ENCODE results near the gene MED15.
"Not testable (repeated sequence)": the region's sequence is repeated elsewhere in the genome, so short reads cannot be mapped to it uniquely, and the experiment has no call there.

Gene MED15

DNA sequence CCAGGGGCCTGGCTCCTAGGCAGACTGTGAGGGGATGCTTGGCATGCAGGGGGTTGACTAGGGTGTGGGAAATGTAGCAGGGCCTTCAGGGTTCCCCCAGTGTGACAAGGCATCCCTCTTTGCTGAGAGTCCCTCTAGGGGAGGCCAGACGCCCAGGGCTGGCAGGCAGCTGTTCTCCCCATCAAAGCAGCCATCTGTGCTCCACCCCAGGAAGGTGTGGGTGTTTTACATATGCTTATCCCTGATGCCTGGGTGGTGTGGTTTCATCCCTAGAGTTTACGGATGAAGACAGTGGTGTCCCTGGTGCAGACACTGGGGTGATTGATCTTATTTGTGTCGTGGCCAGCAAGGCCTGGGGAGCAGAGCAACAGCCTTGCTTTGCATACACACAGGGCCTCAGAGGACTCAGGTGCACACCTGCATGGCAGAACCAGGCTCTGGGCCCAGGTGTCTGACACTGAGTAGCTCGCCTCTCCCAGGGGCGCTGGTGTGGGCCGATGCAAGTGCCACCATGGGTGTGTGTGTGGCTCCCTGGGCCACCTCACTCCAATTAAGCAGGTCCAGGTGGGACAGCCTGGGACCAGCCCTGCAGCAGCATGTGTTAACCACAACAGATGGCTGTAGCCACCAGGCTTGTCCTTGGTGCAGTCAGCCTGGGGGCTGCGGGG, 74.2 kb downstream of the MED15 start:
- no peak for DNase-seq (ENCODE audit: extremely low read depth in 1 of 2, low read depth in 1 of 2)

DNA sequence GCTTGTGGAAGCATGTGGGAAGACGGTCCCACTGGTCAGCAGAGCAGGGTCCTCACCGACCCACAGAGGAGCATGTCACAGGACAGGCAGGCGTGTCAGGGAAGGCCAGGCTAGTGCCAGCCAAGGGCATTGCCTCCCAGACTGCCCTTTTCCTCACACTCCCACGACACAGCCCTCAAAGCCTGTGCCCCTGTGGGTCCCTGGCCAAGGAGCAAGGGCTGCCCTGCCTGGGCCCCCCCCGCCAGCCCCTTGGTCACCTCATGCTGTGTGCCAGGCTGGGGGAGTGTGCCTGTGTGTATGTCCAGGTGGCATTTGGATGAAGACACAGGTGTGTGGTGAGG, 74.7 kb downstream of the MED15 start:
- DNase-seq (ENCODE audit: extremely low read depth in 1 of 2, low read depth in 1 of 2) = no peak

DNA sequence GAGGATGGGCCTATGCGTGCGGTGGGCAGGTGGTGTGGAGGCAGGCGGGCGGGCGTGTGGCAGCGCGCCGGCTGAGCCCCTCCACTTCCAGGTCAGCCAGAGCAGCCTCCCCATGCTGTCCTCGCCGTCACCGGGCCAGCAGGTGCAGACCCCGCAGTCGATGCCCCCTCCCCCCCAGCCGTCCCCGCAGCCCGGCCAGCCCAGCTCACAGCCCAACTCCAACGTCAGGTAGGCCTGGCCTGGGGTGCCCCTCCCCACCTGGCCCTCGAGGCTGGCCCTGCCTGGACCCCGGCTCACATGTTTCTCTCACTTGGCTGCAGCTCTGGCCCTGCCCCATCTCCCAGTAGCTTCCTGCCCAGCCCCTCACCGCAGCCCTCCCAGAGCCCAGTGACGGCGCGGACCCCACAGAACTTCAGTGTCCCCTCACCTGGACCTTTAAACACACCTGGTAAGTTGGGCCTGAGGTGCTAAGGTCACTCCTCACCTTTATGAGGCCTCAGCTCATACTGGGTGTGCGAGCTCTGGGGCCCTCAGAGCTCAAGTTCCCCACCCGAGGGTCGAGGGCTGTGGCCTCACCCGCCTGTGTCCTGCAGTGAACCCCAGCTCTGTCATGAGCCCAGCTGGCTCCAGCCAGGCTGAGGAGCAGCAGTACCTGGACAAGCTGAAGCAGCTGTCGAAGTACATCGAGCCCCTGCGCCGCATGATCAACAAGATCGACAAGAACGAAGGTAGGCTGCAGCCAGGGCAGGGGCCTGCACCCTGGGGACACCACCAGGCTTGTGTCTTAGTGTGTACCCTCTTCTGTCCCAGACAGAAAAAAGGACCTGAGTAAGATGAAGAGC, 75.3 kb downstream of the MED15 start:
- DNase-seq (ENCODE audit: extremely low read depth in 1 of 2, low read depth in 1 of 2) = no peak

DNA sequence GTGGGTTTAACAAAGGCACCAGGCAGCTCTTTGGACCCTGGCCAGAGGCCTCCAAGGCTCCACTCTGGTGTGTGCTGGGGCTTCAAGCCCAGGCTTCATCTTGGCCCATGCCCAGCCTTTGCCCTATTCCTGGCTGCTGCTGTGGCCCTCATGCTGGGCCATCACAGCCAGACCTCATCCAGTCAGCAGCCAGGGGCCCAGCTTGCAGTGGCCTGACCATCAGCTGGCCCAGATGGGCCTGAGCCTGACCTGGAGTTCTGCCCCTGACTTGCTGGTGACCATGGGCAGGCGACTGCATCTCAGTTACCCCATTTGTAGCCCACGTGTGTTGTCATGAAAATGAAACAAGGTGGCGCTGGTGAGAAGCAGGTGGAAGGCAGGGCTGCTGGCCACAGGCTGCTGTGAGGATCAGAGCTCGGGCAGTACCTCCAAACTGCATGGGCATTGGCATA, 76.1 kb downstream of the MED15 start:
- no peak for DNase-seq (ENCODE audit: extremely low read depth in 1 of 2, low read depth in 1 of 2)

DNA sequence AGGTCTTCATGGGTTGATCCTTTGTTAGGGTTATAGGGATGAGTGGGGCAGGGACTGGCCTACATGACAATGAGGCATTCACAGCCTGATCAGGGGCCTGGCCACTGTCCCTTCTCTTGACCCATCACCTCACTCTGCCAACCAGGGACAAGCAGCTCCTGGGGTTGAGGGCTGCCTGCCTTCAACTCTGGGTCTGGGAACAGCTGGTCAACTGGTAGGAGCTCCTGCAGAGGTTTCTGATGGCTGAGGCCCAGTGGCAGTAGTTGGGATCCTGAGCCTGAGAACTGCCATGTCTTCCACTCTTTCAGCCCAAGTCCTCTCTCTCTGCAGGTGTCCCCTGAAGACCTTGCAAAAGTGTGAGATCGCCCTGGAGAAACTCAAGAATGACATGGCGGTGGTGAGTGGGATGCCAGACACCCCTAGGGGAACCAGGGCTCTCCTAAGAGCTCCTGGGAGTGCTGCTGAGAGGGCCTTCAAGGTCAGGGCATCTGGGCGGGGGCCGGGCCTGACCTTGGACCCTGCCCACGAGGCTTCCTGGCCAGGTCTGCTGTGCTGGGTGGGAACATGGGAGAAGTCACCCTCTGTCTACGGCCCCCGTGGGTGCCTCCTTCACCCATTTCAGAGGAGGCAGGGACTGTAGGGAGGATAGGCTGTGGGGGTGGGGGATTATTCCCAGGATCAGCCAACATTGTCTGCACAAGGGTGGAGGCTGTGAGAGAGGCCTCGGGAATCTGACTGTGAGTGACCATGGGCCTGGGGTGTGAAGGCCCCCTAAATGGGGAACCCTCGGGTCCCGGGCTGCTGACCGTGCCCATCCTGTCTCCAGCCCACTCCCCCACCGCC, 76.8 kb downstream of the MED15 start:
- no peak for DNase-seq (ENCODE audit: extremely low read depth in 1 of 2, low read depth in 1 of 2)

DNA sequence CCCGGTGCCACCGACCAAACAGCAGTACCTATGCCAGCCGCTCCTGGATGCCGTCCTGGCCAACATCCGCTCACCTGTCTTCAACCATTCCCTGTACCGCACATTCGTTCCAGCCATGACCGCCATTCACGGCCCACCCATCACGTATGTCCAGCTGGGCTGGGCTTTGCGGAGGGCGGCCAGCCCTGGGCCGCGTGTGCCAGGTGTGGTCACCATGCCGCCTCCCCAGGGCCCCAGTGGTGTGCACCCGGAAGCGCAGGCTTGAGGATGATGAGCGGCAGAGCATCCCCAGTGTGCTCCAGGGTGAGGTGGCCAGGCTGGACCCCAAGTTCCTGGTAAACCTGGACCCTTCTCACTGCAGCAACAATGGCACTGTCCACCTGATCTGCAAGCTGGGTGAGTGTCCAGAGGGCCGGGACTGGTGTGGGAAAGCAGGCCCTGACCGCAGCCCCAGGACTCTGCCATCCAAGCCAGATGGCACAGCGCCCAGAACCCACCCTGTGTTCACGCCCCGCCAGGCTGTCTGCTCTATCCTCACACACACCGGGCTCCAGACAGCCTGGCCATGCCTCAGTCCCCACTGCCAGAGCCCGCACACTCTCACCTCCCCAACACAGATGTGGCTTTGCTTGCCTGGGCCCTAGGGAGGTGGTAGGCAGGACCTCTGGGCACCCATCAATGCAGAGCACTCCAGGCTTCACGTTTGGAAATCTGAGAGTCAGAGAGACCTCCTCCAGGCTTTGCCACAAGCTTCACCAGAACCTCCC, 77.6 kb downstream of the MED15 start:
- no peak for DNase-seq (ENCODE audit: extremely low read depth in 1 of 2, low read depth in 1 of 2)

DNA sequence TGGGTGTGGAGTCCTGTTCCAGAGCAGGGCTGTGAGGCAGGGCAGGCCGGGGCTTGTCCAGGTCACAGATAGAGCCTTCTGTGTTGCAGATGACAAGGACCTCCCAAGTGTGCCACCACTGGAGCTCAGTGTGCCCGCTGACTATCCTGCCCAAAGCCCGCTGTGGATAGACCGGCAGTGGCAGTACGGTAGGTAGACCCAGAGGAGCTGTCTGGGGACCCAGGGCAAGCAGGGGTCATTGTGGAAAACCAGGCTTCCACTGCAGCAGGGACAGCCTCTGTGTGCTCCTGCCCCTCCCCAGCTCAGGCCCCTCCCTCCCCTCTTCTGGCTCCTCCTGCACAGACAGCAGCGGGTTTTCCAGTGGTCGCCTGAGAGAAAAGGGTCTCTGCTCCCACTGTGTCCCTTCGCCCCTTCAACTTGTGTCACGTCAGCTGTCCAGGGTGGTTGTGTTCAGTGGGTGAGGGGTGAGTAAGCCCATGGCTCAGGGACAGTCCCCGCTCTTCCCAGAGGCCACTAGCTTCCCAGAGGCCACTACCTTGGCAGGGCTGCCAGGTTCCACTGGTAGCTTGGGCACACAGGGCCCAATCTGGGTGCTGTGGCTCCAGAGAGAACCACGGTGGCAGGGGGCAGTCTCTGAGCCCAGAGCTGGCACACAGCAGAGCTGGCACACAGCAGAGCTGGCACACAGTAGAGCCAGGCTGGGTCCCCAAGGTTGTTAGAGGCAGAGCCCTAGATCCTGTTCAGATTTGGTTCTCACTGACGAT, 78.4 kb downstream of the MED15 start:
- DNase-seq (ENCODE audit: extremely low read depth in 1 of 2, low read depth in 1 of 2) = no peak

DNA sequence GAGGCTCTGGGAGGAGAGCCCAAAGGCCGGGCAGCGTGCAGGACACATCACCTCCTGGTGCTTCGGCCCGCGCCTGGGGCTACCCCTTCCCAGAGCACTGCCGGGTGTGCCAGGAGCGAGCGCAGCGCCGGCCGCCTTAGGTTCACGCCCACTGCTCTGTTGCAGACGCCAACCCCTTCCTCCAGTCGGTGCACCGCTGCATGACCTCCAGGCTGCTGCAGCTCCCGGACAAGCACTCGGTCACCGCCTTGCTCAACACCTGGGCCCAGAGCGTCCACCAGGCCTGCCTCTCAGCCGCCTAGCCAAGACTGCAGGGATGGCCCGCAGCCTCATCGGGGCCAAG, 79.0 kb downstream of the MED15 start:
- DNase-seq (ENCODE audit: extremely low read depth in 1 of 2, low read depth in 1 of 2) = no peak

DNA sequence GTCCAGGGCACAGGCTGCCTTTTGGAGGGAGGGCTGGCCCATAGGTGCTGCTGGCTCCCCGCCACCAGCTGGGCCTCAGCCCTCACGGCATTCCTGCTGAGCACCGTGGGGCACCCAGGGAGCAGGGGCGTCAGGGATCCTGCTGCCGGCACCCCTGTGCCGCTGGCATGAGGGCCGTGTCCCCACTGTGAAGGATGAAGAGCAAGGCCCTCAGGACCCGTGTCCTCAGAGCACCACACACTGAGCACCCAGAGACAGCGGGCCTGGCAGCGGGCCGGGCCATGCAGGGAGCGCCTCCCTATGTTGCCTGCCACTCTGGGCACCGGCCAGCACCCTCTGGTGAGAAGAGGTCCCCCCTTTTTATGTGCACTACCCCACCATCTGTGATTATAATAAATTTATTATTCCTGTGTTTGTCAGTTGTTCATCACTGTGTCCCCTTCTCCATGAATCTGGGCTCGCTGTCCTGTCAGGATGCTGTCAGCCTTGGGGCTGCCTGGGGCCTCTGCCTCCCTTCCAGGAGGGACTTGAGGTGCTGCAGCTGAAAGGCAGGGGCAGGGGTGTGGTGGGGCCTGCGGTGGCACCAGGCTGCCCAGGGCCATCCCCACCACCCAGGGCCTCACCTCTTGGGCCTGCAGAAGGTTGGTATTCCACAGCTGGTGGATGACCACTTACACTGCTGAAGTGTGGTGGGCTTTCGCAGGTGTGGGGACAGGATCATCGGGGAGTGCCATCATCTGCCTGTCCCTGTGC, 80.0 kb downstream of the MED15 start:
- no peak for DNase-seq (ENCODE audit: extremely low read depth in 1 of 2, low read depth in 1 of 2)

DNA sequence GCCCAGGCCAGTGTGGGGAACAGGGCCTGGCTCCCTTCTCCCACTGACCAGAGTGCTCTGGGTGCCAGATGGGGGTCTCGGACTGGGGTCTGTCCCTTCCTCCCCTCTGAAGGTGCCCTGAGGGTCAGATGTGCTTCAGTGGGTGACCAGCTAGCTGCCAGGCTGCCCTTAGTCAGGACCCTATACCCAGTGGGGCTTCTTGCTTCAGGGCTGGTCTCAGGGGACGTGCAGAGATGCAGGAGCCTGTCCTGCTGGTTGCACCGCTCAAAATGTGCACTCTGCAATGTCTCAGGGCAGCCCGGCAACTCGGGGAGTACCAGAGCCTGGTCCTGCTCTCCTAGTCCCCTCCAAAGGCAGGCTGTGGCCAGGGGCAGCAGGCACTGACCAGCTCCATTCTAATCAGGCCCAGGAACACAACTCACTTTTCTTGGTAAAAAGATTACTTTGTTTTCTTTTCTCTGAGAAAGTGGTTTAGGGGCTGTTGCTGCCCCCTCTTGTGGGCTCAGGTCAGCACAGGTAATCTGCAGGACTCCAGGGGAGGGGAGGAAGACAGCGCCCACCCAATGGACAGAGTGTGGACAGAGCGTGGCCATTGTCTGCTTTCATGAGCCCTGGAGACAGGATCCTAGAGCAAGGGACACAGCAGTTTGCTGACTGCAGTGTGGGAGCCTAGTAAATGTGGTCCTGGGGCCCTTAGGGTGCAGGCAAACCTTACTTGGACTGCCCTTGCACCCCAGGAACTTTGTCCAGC, 80.9 kb downstream of the MED15 start:
- DNase-seq (ENCODE audit: extremely low read depth in 1 of 2, low read depth in 1 of 2) = no peak

DNA sequence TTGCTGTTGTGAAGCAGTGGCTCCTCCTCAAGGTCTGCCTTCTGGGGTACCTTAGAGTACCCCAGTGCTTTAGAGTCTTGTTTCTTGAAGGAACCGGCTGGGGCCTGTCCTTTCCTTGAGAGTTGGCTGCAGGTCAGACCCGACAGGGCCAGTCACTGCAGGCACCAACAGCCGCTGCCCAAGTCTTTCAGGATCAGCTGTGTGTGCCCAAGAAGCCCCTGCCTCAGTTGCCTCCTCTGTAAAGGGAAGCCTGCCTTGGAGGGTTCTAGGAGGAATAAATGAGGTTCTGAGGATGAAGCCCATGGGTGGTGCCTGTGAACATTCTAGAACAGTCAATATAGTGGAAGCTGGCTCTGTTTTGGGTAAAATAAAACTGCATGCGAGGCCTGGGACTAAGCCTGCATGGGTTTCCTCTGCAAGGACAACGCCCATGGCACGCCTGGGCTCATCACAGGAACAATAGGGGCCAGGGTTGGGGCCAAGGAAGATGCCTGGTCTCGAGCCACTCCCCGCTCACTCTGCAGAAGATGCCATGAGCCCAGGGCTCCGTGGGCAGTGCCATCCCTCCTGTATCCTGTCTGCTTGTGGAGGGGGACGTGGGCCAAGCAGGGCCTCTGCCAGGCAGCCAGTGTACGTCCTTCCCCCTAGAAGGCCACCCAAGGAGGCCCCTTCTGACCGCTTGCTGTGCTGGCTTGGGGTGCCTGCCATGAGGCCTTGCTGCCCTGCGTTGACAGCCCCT, 81.6 kb downstream of the MED15 start:
- no peak for DNase-seq (ENCODE audit: extremely low read depth in 1 of 2, low read depth in 1 of 2)

DNA sequence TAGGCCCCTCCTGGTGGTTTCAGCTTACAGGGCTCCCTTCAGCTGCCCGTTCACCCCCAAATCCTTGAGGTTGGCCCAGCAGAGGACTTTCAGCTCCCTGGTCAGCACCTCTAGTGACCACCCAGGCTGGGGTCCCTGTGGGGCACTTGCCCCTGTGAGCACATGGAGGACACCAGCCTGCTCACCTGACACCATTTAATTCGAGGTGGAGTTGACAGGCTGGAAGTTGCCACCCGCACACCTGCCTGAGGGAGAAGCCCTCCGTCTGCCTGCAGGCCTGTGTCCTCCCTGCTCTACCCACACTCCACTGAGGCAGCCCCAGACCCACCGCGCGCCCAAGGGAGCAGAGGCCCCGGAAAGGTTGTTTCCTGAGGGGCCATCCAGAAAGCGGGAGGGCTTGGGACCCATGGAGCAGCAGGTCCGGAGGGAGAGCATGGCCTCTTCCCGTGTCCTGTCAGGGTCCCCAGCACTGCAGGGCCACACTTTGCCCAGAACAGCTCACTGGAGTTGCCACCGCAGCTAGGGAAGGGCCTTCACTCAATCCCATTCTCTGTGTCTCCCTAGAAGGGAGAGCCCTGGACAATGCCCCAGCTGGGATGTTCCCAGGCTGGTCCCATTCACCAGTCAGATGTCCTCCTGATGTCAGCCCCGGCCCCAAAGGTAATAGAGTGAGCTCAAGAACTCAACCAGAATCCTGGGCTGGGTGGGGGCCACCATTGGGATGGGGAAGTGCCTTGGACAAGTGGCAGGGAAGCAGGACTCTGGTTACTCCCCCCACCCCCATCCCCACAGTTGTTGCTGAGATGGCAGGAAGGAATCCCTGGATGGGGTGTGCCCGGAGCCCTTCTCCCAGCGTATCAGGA, 82.4 kb downstream of the MED15 start:
- DNase-seq (ENCODE audit: extremely low read depth in 1 of 2, low read depth in 1 of 2) = no peak

DNA sequence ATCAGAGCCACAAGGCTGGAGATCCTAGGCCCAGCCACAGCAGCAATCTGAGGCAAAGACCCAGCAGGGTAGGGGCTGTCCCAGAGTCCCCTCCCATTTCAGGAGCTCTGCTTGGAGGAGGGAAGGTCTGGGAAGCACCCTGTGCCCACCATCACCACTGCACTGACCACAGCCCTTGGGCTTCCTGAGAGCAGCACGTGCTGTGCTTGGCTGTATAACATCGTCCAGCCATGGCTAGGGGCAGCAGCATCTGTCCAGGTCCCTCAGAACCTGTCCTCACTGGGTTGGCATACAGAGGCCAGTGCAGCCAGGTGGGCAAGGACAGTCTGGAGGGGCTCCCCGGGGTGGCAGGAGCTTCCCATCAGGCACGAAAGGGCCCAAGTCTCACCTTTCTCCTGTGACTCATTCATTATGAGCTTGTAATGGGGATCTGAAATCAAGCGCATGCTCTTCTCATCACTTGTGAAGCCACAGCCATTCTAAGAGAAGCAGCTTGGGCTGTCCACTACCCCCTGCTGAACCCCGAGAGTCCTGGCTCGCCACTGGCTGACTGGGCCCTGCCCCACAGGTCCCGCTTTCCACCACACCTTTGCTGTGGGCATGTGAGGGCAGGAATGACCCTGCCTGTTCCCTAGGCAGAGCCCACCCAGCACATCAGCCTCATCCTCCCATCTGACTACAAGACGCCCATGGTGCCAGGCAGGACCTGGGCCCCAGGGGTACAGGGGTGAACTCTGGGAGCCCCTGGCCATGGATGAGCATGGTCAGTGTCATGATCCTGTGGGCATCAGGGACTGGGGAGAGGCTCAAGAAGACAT, 83.3 kb downstream of the MED15 start:
- DNase-seq (ENCODE audit: extremely low read depth in 1 of 2, low read depth in 1 of 2) = no peak

DNA sequence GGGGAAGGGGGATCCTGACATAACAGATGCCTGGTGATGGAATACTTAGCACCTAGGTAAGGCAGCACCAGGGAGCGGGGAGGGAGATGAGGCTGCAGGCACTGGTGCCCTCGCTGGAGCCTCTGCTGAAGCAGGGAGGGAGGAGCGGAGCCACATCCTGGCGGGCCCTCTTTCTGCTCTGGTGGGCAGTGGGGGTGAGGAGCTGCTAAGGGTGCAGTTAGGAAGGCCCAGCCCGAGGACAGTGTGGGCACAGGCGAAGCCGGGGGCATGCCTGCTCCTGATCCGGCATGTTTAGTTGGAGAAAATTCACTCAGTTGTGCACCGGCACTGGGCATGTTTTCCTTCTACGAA, 83.9 kb downstream of the MED15 start:
- DNase-seq (ENCODE audit: extremely low read depth in 1 of 2, low read depth in 1 of 2) = no peak

DNA sequence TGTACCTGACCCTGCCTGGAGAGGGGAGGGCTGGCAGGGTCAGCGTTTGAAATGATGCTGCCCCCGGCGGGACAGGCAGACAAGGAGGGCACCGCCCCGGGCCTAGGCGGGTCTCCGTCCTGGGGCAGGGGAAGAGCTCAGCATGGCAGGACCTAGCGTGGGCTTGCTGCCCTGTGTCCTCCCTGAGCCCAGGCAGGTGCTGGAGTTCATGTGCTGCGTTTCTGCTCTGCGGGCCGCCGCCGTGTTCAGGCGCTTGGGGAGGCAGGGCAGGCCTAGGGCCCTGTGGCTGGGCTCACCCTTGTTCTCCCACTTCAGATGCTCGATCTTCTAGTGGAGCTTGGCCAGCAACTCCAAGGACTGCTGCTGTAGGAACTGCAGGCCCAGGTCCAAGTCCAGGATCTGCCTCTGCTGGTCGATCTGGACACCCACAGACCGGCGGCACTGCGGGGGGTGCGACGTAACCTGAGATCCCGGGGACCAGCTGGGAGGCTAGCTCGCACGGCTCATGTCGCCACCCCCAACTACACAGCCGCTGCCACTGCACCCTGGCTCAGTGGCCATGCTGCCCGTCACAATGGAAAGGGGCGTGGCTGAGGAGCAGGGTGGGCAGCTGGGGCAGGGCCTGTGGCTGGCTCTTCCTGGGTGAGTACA, 84.4 kb downstream of the MED15 start:
- no peak for DNase-seq (ENCODE audit: extremely low read depth in 1 of 2, low read depth in 1 of 2)

DNA sequence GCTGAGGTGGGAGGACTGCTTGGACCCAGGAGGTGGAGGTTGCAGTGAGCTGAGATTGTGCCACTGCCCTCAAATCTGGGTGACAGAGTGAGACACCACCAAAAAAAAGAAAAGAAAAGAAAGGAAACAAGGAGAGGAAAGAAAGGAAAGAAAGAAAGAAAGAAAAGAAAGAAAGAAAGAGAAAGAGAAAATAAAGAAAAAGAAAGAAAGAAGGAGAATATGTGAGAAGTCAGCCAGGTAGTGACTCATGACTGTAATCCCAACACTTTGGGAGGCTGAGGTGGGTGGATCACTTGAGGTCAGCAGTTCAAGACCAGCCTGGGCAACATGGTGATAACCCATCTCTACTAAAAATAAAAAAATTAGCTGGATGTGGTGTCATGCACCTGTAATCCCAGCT, 86.6 kb downstream of the MED15 start:
- not testable (repeated sequence) for DNase-seq (ENCODE audit: extremely low read depth in 1 of 2, low read depth in 1 of 2)
